Gastroesophageal sphincter (tissue), 4 donors: ENCODE results near the gene MEAF6. TPM values are rescaled to one million over a fixed set of nuclear protein-coding genes. Genes with fewer than 3 reads are reported as not detected.

ENCODE experiments used
- ATAC-seq: fragments of 150-250 bp; one replicate; pipeline ENCODE4 v1.9.1; 2016; ENCODE audit warnings: mild to moderate bottlenecking, moderate library complexity
- H3K27ac ChIP-seq, 4 donors: fragments of 200-600 bp; sonication (generic) in 3 of 4; 1 replicate in 3 of 4; 2 replicates in 1 of 4; pipeline ENCODE4 v1.5.1; 2016 to 2019
- H3K27me3 ChIP-seq: fragments of 200-600 bp; sonication (generic); one replicate; pipeline ENCODE4 v1.5.1; 2019
- H3K36me3 ChIP-seq, 2 donors: fragments of 200-600 bp; sonication (generic); one replicate each; pipeline ENCODE4 v1.5.1; 2019; ENCODE audit warnings: control low read depth in 1 of 2
- H3K4me1 ChIP-seq, 3 donors: fragments of 200-600 bp; sonication (generic); 1 replicate in 2 of 3; 2 replicates in 1 of 3; pipeline ENCODE4 v1.5.1; 2016 to 2019; ENCODE audit warnings: control low read depth in 2 of 3
- H3K4me3 ChIP-seq, 2 donors: fragments of 200-600 bp; sonication (generic); one replicate each; pipeline ENCODE4 v1.5.1; 2019; ENCODE audit warnings: mild to moderate bottlenecking in 1 of 2, moderate library complexity in 1 of 2
- H3K9me3 ChIP-seq, 3 donors: fragments of 200-600 bp; sonication (generic); one replicate each; pipeline ENCODE4 v1.5.1; 2017 to 2019; ENCODE audit warnings: control low read depth in 2 of 3
- CTCF ChIP-seq, 4 experiments: fragments of 200-600 bp in 2 of 4; fragments of 450-650 bp in 2 of 4; sonication (generic) in 1 of 4; IDR thresholded peaks; one replicate each; pipeline ENCODE4 v1.5.1; 2017 to 2019; ENCODE audit warnings: antibody characterized with exemption in 4 of 4, mild to moderate bottlenecking in 2 of 4, moderate library complexity in 2 of 4
- EP300 ChIP-seq: sonication (generic); formaldehyde crosslinking; IDR thresholded peaks from one replicate; pipeline ENCODE4 v1.6.1; 2017; ENCODE audit warnings: antibody characterized with exemption, mild to moderate bottlenecking
- POLR2A ChIP-seq, 2 donors: fragments of 450-650 bp; IDR thresholded peaks; one replicate each; pipeline ENCODE4 v1.6.1; 2017; ENCODE audit warnings: antibody characterized with exemption in 2 of 2, mild to moderate bottlenecking in 2 of 2, moderate library complexity in 1 of 2
- POLR2AphosphoS5 ChIP-seq: sonication (generic); formaldehyde crosslinking; IDR thresholded peaks from one replicate; pipeline ENCODE4 v1.6.1; 2017; ENCODE audit warnings: antibody characterized with exemption
- WGBS, 2 donors: methylation state at CpG; one replicate each; pipeline ENCODE4 v1.1.5; 2018; ENCODE audit warnings: low coverage in 1 of 2; 5-methylcytosine and 5-hydroxymethylcytosine counted together
- total RNA-seq, 4 donors: library from RNA; depleted of rRNA; stranded (reverse); fragments of >200 nt; gene quantifications; one replicate each; pipeline ENCODE4 v1.1.0, GENCODE V29; 2016

The MEAF6 gene
- total RNA-seq, 4 donors from 2014 or later: 89.7 to 129 (median 100) TPM

- H3K27me3 ChIP-seq: peaks cover 41% of the 10 kb centered on the region
- TF ChIP-seq EP300 (no peak), POLR2A (IDR thresholded peaks at IDR 0.05) (no peak), POLR2AphosphoS5 (no peak), CTCF (IDR thresholded peaks at IDR 0.05) (no peak)
- 83% methylated on average over 1 of the region's 6 CpGs; no CpG with 5 or more reads in 1 of the 2 donors for WGBS, 2 donors
Measured at GRCh38 chr1:37452416-37452815, 62.1 kb downstream of the MEAF6 start.

GRCh38 chr1:37449936-37450335 lies 64.6 kb downstream of the MEAF6 start:
- TF ChIP-seq EP300 (no peak), POLR2A (IDR thresholded peaks at IDR 0.05) (no peak), CTCF (IDR thresholded peaks at IDR 0.05) (no peak), POLR2AphosphoS5 (no peak)
- 17% methylated on average over 3 to 5 of the region's 5 CpGs for WGBS, 2 donors
- H3K27ac ChIP-seq: no peak overlapping the region
- no peaks in the 10 kb centered on the region for H3K36me3 ChIP-seq
- peaks cover 58% of the 10 kb centered on the region for H3K27me3 ChIP-seq
- H3K4me3 ChIP-seq: no peak overlapping the region
- H3K9me3 ChIP-seq: no peaks in the 10 kb centered on the region
- no peak for ATAC-seq
- peaks cover 0 to 5% (median 1%) of the 10 kb centered on the region in 3 donors for H3K4me1 ChIP-seq

More at GRCh38 chr1:37452416-37452815, 62.1 kb downstream of the MEAF6 start:
- ATAC-seq: no peak
- Histone ChIP-seq H3K36me3 (no peaks in the 10 kb centered on the region), H3K4me1 (peaks cover 0 to 9% (median 5%) of the 10 kb centered on the region in 3 donors), H3K4me3 (no peak overlapping the region), H3K27ac (no peak overlapping the region), H3K9me3 (no peaks in the 10 kb centered on the region)

DNA sequence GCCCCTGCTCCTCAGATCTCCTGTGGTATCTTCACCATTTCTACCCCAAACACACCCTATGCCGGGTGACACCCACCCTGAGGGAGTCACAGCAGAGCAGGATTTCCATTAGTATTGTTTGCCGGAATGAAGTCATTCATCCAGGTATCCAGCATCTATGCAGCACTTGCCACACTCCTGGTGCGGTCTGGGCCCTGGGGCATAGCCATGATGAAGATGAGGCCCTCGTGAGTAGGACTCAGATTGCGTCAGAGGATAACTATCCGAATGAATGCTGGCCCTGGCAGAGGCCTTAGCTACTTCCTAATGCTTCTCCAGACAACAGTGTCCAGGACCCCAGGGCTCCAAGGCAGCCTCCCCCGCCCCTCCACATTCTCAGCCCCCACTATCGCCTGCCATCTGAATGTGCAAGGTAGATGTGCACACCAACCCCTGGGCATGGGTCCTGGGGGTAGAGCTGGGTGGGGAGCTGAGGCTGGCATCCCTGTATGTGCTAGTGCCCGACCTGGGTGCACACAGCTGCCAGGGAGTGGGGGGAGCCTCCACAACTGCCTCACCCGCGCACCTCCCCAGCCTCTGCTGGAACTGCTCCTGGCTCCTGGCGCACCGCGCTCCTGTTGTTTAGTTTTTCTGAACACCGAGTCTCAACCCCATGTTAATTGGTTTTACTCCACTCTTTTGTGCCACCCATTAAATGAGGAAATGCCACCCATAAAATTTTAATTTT lies 65.7 kb downstream of the MEAF6 start:
- no peak for ATAC-seq
- Histone ChIP-seq H3K27ac (no peak overlapping the region), H3K4me3 (no peak overlapping the region), H3K27me3 (peaks cover 58% of the 10 kb centered on the region), H3K9me3 (no peaks in the 10 kb centered on the region), H3K36me3 (no peaks in the 10 kb centered on the region), H3K4me1 (no peaks in the 10 kb centered on the region)
- 33 to 80% methylated on average over 1 to 4 of the region's 15 CpGs for WGBS, 2 donors
- TF ChIP-seq CTCF (IDR thresholded peaks at IDR 0.05): no peak
- TF ChIP-seq POLR2A (IDR thresholded peaks at IDR 0.05): no peak
- TF ChIP-seq POLR2AphosphoS5: no peak
- TF ChIP-seq EP300: no peak

DNA sequence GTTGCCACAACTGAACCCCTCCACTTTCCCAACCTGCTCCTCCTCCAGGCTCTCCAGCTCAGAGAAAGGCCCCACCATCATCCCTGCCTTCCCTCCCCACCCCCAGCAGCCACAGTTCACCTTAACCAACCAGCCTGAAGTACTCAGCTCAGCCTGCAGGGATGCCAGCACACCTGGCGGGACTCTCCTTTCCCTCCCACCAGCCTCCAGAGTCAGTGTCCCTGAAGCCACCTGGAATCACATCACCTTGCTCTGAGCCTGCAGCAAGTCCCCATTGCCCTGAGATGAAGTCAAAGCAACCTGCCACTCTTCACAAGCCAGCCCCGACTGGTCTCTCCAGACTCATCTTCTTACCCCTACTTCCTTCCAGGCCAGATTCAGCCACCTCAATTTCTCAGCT lies 66.4 kb downstream of the MEAF6 start:
- WGBS, 2 donors: 40 to 57% methylated on average over 1 of the region's 2 CpGs

More for the DNA sequence above, 66.4 kb downstream of the MEAF6 start:
- Histone ChIP-seq H3K27ac (no peak overlapping the region), H3K4me3 (no peak overlapping the region), H3K4me1 (no peaks in the 10 kb centered on the region), H3K9me3 (no peaks in the 10 kb centered on the region), H3K36me3 (no peaks in the 10 kb centered on the region), H3K27me3 (peaks cover 58% of the 10 kb centered on the region)
- no peak for ATAC-seq
- TF ChIP-seq EP300: no peak
- no peak for TF ChIP-seq POLR2A (IDR thresholded peaks at IDR 0.05)
- TF ChIP-seq POLR2AphosphoS5: no peak
- no peak for TF ChIP-seq CTCF (IDR thresholded peaks at IDR 0.05)
